Fibroblast of peridontal ligament (primary cell): ENCODE measurements around the gene MCM9.

Source experiments
- DNase-seq: peaks from one replicate; pipeline ENCODE4 v3.0.0-alpha.2; 2010; ENCODE audit errors: extremely low read depth

MCM9 gene

GRCh38 chr6:118934461-118935330 is at the start of gene MCM9:
TSS of gene MCM9 (minus strand) at chr6:118935159. CDS start at chr6:118931723, 3,436 bp downstream.
- DNase-seq, result peak; percentile 71

DNA sequence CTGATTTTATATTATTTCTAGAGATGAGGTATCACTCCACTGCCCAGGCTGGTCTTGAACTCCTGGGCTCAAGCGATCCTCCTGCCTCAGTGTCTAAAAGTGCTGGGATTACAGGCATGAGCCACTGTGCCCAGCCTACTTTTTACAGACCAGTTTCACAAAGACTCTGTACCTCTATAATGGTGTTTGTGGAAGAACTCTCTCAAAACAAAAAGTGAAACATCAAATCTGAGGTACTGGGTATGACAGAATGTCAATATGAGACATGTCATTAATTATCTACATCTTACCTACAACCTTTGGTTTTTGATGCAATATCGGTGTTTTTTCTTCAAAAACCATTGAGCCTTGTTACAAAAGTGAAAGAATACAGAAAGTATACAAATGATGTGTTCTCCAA is 49.4 kb upstream of the MCM9 start:
- DNase-seq, result no peak

DNA sequence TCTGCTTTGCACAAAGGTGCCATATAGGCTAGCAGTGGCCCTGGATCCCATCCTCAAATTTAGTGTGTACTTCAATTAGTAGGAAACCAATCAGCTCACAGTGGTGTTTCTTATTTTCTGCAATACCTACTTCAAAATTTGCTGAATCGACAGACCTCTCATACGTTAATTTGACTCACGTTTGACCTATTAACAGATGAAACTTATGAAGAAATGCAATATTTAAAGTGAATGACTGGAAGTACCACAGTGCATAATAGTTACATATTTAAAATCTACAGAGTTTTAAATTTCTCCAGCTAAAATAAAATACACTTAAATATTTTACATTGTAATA is 47.6 kb upstream of the MCM9 start:
- no peak for DNase-seq

GRCh38 chr6:118981884-118982574 is 47.1 kb upstream of the MCM9 start:
- no peak for DNase-seq

DNA sequence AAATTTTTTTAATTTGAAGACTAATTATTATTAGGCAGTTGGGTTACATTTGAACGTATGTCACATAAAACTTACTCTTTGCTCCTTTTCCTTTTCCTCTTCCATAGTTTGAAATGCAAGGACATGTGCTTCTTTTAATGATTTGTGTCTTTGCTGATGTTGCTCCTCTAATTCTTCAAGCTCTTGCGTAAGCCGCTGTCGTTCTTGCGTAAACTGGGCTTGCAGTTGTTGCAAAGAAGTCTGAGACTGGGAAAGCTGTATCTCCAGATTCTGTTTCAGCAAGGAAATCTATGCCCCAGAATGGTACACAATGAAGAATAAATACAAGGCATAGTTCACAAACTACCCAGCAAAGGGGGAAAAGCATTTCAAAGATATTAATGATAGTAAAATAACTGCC is 45.1 kb upstream of the MCM9 start:
- peak; percentile 49 for DNase-seq

GRCh38 chr6:118974790-118975189 is 39.8 kb upstream of the MCM9 start:
- DNase-seq, result no peak

DNA sequence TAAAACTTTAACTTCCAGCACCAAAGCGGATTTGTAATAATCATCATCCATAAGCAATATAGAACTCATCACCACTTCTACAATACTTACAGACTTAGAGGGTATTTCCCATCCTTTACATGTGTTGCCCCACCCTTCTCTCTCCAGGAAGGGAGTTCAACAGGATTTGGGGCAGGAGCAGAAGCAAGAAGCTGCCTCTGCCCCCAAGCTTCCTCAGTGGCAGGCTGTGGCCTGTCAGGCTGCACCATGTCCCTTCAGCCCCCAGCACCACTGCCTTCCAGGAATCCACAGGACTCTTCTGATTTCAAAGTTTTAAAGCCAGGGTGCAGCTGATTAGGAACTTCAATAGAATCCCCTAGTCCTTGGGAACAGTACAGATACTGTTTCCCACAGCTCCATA is 36.7 kb upstream of the MCM9 start:
- no peak for DNase-seq

- DNase-seq, result no peak
Observed at GRCh38 chr6:118970866-118971265, 35.9 kb upstream of the MCM9 start.

GRCh38 chr6:118968416-118968815 is 33.5 kb upstream of the MCM9 start:
- DNase-seq, result peak; percentile 66

DNA sequence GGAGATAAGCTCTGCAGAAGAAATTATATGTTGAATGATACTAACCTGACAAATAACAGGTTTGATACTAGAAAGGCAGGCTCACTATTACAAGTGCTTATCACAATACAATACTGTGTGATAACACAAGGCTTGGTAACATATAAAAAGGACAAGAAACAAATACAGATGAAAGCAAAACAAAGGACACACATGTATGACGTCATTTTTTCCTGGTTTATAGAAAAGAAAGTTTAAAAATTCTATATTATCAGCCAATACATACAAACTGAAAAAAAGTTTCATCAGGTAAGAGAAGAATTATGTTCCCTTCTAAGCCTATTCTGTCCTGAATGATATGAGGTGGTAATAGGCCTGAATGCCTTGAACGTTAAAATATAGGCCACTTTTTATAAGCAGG is 32.3 kb upstream of the MCM9 start:
- DNase-seq, result no peak

- no peak for DNase-seq
Observed at GRCh38 chr6:118965843-118966370, 30.9 kb upstream of the MCM9 start.

- no peak for DNase-seq
Observed at GRCh38 chr6:118965371-118965770, 30.4 kb upstream of the MCM9 start.

- peak; percentile 36 for DNase-seq
Observed at GRCh38 chr6:118963003-118963402, 28.0 kb upstream of the MCM9 start.

DNA sequence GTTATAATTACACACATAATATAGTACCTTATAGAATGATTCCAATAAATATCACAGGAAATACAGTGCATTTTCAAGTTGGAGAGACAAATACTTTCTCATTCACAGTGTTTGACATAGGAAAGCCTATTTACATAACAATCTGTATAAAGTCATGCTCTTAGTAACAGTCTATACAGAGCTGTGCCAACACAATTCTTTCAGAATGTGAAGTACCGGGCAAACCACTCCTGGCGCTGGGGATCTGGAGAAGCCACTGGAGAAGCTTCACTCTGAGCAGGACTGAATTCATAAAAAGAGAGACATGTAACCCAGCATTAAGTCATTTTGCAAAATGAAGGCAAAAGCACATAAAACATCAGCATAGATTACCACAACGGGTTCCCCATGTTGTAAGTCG is 24.9 kb upstream of the MCM9 start:
- no peak for DNase-seq

GRCh38 chr6:118953391-118953790 is 18.4 kb upstream of the MCM9 start:
- DNase-seq, result no peak

- no peak for DNase-seq
Observed at GRCh38 chr6:118952683-118953082, 17.7 kb upstream of the MCM9 start.

DNA sequence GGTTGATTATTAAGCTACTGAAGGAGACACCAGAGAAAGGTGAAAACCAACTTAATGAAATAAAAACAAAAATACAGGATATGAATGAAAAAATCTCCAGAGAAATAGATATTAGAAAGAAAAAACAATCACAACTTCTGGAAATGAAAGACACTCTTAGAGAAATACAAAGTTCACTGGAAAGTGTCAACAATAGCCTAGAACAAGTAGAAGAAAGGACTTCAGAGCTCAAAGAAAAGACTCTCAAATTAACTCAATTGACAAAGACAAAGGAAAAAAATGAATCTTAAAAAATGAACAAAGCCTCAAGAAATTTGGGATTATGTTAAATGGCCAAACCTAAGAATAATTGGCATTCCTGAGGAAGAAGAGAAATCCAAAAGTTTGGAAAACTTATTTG is 10.3 kb upstream of the MCM9 start:
- DNase-seq, result no peak

GRCh38 chr6:118940770-118941169 is 5.8 kb upstream of the MCM9 start:
- DNase-seq, result no peak

- DNase-seq, result no peak
Observed at GRCh38 chr6:118939683-118940082, 4.7 kb upstream of the MCM9 start.

- DNase-seq, result no peak
Observed at GRCh38 chr6:118935978-118936703, 1.2 kb upstream of the MCM9 start.

DNA sequence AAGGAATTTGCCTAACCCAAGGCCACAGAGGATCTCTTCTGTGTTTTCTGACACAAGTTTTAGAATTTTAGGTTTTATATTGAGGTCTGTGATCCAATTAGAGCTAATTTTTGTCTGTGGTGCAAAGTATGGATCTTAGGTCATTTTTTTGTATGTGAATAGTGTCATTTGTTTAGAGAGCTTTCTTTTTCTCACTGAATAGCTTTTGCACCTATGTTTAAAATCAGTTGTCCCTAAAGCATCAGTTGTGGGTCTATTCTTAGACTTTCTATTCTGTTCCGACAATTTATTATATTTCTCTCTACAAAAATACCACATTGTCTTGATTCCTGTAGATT is 341 bp upstream of the MCM9 start:
- no peak for DNase-seq

DNA sequence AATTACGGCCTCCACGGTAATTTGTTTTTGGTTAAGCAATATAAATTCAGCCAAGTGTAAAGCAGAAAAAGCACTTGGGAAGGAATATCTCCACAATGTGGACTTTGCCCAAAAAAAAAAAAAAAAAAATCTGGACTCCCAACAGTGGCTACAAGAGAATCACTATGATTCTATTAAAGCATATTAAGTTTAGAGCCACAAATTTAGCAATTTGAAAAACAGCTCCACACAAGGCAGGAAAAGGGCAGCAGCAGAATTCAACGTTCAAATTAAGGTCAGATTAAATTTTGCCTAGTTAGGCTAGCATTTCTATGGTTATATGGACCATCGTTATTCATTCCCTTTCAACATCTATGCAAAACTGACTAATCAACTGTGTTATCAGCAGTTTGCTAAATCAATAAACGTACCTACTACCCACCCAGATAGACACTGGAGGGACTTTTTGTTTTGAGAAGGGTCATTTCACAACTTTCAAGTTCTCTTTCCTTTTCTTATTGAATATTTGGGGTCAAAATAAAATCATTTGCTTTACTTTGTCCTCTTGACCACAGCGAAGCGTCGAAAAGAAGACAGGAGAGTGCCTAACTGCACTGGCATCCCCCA is 1.0 kb downstream of the MCM9 start:
- no peak for DNase-seq
